Iris pigment epithelial cell (primary cell): ENCODE results near the gene ANP32A.

Experiments
- DNase-seq: peaks from one replicate; pipeline ENCODE4 v3.0.0-alpha.2; 2011; ENCODE audit warnings: low read depth

The ANP32A gene

GRCh38 chr15:68797599-68798345 lies 22.9 kb downstream of the ANP32A start:
- no peak for DNase-seq

- peak; percentile 55 for DNase-seq
Measured at GRCh38 chr15:68797191-68797590, 23.5 kb downstream of the ANP32A start.

- no peak for DNase-seq
Measured at GRCh38 chr15:68796576-68796975, 24.1 kb downstream of the ANP32A start.

GRCh38 chr15:68795298-68795848 lies 25.3 kb downstream of the ANP32A start:
- DNase-seq: peak; percentile 86

GRCh38 chr15:68794863-68795262 lies 25.8 kb downstream of the ANP32A start:
- no peak for DNase-seq

GRCh38 chr15:68794307-68794706 lies 26.4 kb downstream of the ANP32A start:
- no peak for DNase-seq

- no peak for DNase-seq
Measured at GRCh38 chr15:68793776-68794175, 26.9 kb downstream of the ANP32A start.

- DNase-seq: no peak
Measured at GRCh38 chr15:68792901-68793766, 27.6 kb downstream of the ANP32A start.

GRCh38 chr15:68791431-68792283 lies 29.0 kb downstream of the ANP32A start:
- DNase-seq: no peak

- DNase-seq: no peak
Measured at GRCh38 chr15:68790910-68791309, 29.8 kb downstream of the ANP32A start.

GRCh38 chr15:68790242-68790575 lies 30.5 kb downstream of the ANP32A start:
- no peak for DNase-seq

- peak; percentile 64 for DNase-seq
Measured at GRCh38 chr15:68789534-68790241, 31.0 kb downstream of the ANP32A start.

- DNase-seq: no peak
Measured at GRCh38 chr15:68789091-68789490, 31.6 kb downstream of the ANP32A start.

GRCh38 chr15:68788264-68788624 lies 32.5 kb downstream of the ANP32A start:
- DNase-seq: no peak

- no peak for DNase-seq
Measured at GRCh38 chr15:68787609-68788263, 33.0 kb downstream of the ANP32A start.

GRCh38 chr15:68786753-68787152 lies 33.9 kb downstream of the ANP32A start:
- no peak for DNase-seq

- DNase-seq: no peak
Measured at GRCh38 chr15:68785541-68785940, 35.2 kb downstream of the ANP32A start.

GRCh38 chr15:68784206-68784605 lies 36.5 kb downstream of the ANP32A start:
- no peak for DNase-seq

GRCh38 chr15:68783226-68784058 lies 37.3 kb downstream of the ANP32A start:
- DNase-seq: no peak

GRCh38 chr15:68782589-68783161 lies 38.0 kb downstream of the ANP32A start:
- DNase-seq: no peak
